NB4 (cell line): ENCODE data around the gene TSPO.

Source experiments
- DNase-seq: peaks from one replicate; pipeline ENCODE4 v3.0.0; 2010; ENCODE audit warnings: low read depth
- H3K4me3 ChIP-seq: one replicate; pipeline ENCODE4 v1.5.1; 2011; ENCODE audit warnings: mild to moderate bottlenecking, low read depth, low read length, moderate library complexity
- MYC ChIP-seq: IDR thresholded peaks from 2 replicates; pipeline ENCODE4 v1.6.1; 2011; ENCODE audit warnings: low read depth, low read length
- POLR2A ChIP-seq: IDR thresholded peaks from 2 replicates; pipeline ENCODE4 v1.6.1; 2011; ENCODE audit warnings: mild to moderate bottlenecking; ENCODE audit not compliant: insufficient read length; ENCODE audit errors: extremely low read depth
- TF ChIP-seq, protein P1 (sequence below): IDR thresholded peaks from one replicate; pipeline ENCODE4 v1.5.1; 2012; ENCODE audit warnings: low read depth, low read length
- TF ChIP-seq, protein P2 (sequence below): IDR thresholded peaks from 2 replicates; pipeline ENCODE4 v1.6.1; 2011; ENCODE audit warnings: low read depth, low read length

Gene TSPO

DNA sequence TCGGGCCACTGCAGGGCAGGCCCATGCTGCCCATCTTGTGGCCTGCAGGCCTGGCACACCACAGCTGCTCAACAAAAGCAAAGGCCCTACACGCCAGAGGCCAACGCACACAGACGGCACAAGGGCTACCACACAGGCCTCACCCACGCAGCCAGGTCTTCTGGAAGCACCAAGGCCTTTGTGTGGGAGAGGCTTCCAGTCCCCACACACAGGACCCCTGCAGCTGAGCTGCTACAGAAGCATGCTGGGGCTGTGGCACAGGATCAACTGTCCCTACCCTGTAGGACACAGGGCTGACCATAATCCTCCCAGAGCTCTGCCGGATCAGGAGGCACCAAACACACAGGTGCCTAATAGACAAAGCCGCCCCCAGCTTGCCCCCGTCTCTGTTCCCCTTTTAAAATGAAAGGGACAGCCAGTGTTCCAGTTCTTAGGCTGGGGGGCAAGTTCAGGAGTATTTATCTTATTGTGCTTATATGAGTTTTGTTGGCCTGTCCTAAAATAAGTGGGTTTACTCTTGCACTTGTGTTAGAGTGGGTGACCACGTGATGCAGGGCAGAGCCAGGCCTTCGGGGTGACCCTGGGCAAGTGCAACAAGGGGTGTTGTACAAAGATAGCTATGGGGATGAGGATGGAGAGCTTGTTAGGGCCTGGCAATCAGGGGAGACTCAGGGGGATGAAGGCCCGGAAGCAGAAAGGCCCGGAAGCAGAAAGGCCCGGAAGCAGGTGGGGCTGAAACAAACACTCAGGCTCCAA lies 30.1 kb downstream of the TSPO start:
- no peak overlapping the region for H3K4me3 ChIP-seq
- DNase-seq: no peak
- TF ChIP-seq, protein P1, sequence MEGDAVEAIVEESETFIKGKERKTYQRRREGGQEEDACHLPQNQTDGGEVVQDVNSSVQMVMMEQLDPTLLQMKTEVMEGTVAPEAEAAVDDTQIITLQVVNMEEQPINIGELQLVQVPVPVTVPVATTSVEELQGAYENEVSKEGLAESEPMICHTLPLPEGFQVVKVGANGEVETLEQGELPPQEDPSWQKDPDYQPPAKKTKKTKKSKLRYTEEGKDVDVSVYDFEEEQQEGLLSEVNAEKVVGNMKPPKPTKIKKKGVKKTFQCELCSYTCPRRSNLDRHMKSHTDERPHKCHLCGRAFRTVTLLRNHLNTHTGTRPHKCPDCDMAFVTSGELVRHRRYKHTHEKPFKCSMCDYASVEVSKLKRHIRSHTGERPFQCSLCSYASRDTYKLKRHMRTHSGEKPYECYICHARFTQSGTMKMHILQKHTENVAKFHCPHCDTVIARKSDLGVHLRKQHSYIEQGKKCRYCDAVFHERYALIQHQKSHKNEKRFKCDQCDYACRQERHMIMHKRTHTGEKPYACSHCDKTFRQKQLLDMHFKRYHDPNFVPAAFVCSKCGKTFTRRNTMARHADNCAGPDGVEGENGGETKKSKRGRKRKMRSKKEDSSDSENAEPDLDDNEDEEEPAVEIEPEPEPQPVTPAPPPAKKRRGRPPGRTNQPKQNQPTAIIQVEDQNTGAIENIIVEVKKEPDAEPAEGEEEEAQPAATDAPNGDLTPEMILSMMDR: no peak
- TF ChIP-seq MYC (no peak), POLR2A (no peak)
- TF ChIP-seq, protein P2, sequence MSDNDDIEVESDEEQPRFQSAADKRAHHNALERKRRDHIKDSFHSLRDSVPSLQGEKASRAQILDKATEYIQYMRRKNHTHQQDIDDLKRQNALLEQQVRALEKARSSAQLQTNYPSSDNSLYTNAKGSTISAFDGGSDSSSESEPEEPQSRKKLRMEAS: no peak

- no peak overlapping the region for H3K4me3 ChIP-seq
- no peak for DNase-seq
- TF ChIP-seq, protein P1: no peak
- TF ChIP-seq, protein P2: no peak
- TF ChIP-seq MYC (no peak), POLR2A (no peak)
These were observed 30.8 kb downstream of the TSPO start for GRCh38 chr22:43182118-43182517.

GRCh38 chr22:43182726-43183125 lies 31.4 kb downstream of the TSPO start:
- no peak for DNase-seq
- no peak overlapping the region for H3K4me3 ChIP-seq
- TF ChIP-seq, protein P1: no peak
- no peak for TF ChIP-seq MYC
- TF ChIP-seq, protein P2: no peak
- no peak for TF ChIP-seq POLR2A

DNA sequence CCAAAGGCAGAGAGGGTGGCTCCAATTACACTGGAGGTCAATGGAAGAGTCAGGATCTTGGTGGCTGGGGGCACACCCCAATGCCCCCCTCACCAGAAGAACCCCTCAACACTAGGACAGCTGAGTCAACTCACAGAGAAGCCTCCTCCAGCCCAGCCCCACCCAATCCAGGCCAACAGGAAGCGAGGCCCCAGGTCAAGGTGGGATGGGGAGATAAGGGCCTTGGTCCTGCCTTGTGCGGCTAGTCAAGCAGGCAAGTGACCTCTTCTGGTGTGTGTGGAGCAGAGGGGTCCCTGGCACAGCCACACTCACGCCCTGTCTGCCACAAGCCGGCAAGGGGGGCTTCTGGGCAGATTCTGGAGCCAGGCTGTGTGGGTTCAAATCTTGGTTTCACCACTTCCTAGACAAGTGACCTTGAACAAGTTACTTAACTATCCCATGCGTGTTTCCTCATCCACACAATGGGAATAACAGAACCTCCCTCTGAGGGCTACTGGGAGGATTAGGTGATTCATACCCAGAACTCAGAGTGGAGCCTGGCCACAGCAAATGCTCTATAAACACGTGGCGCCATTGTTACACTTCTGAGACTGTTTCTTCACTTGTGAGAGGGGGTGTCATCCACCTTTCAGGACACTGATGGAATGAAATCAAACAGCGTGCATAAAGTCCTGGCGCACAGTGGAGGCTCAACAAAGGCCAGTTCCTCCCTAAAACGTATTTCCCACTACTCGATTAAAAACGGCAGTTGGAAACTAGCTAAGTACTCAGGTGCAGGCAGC lies 32.3 kb downstream of the TSPO start:
- TF ChIP-seq, protein P1: no peak
- TF ChIP-seq, protein P2: no peak
- TF ChIP-seq MYC (no peak), POLR2A (no peak)
- peak overlapping the region; percentile 8 for H3K4me3 ChIP-seq
- DNase-seq: peak; percentile 63

DNA sequence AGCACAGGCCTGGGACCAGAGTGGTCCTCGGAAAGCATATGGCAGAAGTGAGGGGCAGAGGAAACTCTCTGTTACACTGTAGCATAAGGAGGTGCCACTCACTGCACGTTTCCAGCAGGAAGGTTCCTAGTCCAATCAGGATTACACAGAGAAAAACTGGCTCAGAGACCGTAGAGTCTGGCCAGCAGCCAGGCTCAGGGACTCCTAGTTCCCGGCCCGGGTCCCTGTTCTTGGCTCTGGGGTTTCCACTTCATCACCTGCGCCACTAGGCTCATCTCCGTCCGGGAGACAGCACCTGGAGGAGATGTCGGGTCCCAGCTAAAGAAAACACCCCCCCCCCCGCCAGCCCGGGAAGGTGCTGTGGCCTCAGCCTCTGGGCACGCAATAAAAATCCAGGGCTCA lies 34.5 kb downstream of the TSPO start:
- peak overlapping the region; percentile 97 for H3K4me3 ChIP-seq
- peak; percentile 21 for DNase-seq
- TF ChIP-seq, protein P1: no peak
- TF ChIP-seq POLR2A (no peak), MYC (no peak)
- TF ChIP-seq, protein P2: no peak
